HCT116 (cell line): ENCODE results near the gene GGA1.

ENCODE experiments used
- CEBPB ChIP-seq: IDR thresholded peaks from 2 replicates; pipeline ENCODE4 v1.6.1; 2012; ENCODE audit warnings: low read depth
- CTCF ChIP-seq, 3 experiments: fragments of 200-600 bp in 1 of 3; sonication (generic) in 1 of 3; IDR thresholded peaks in 2 of 3; conservative IDR thresholded peaks in 1 of 3; 2 replicates each; pipeline ENCODE4 v1.5.1; 2012 to 2017; ENCODE audit warnings: low read depth in 2 of 3, low read length in 2 of 3, antibody characterized with exemption in 1 of 3, borderline replicate concordance in 1 of 3, control low read depth in 1 of 3, mild to moderate bottlenecking in 1 of 3, mixed read lengths in 1 of 3, mixed run types in 1 of 3, moderate library complexity in 1 of 3; ENCODE audit not compliant: insufficient read depth in 1 of 3
- EZH2 ChIP-seq: fragments of 200-600 bp; sonication (generic); IDR thresholded peaks from 2 replicates; pipeline ENCODE4 v1.6.1; 2017; ENCODE audit warnings: antibody characterized with exemption, mixed run types
- EZH2phosphoT487 ChIP-seq: fragments of 200-600 bp; IDR thresholded peaks from 2 replicates; pipeline ENCODE4 v1.6.1; 2018; ENCODE audit warnings: antibody characterized with exemption, borderline replicate concordance
- JUND ChIP-seq: IDR thresholded peaks from 2 replicates; pipeline ENCODE4 v1.6.1; 2012
- POLR2A ChIP-seq: IDR thresholded peaks from 2 replicates; pipeline ENCODE4 v1.7.0; 2011; ENCODE audit warnings: borderline replicate concordance; ENCODE audit not compliant: insufficient read depth, insufficient read length; ENCODE audit errors: extremely low read depth
- RAD21 ChIP-seq: IDR thresholded peaks from 2 replicates; pipeline ENCODE4 v1.6.1; 2012; ENCODE audit warnings: low read depth, mild to moderate bottlenecking
- SRF ChIP-seq: IDR thresholded peaks from 2 replicates; pipeline ENCODE4 v1.6.1; 2012; ENCODE audit warnings: low read depth
- TCF7L2 ChIP-seq: IDR thresholded peaks from 2 replicates; pipeline ENCODE4 v1.7.0; 2011; ENCODE audit warnings: borderline replicate concordance, inconsistent platforms; ENCODE audit not compliant: insufficient read depth, insufficient read length; ENCODE audit errors: extremely low read depth
- TF ChIP-seq, protein P1 (sequence below): IDR thresholded peaks from 2 replicates; pipeline ENCODE4 v1.6.1; 2012
- TF ChIP-seq, protein P2 (sequence below): IDR thresholded peaks from 2 replicates; pipeline ENCODE4 v1.6.1; 2012; ENCODE audit warnings: low read depth

GRCh38 chr22:37672920-37673455 lies 64.4 kb downstream of the GGA1 start:
- TF ChIP-seq CTCF (IDR thresholded peaks at IDR 0.05 in 2 of 3, conservative IDR thresholded peaks at IDR 0.05 in 1 of 3; ENCODE audit: borderline replicate concordance in 1 of 3, insufficient read depth in 1 of 3, low read depth in 2 of 3, low read length in 2 of 3) (no peak), TCF7L2 (no peak), EZH2 (no peak), RAD21 (no peak), SRF (no peak), POLR2A (no peak), JUND (no peak), CEBPB (no peak), EZH2phosphoT487 (no peak)
- TF ChIP-seq, protein P1, sequence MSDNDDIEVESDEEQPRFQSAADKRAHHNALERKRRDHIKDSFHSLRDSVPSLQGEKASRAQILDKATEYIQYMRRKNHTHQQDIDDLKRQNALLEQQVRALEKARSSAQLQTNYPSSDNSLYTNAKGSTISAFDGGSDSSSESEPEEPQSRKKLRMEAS: no peak
- TF ChIP-seq, protein P2, sequence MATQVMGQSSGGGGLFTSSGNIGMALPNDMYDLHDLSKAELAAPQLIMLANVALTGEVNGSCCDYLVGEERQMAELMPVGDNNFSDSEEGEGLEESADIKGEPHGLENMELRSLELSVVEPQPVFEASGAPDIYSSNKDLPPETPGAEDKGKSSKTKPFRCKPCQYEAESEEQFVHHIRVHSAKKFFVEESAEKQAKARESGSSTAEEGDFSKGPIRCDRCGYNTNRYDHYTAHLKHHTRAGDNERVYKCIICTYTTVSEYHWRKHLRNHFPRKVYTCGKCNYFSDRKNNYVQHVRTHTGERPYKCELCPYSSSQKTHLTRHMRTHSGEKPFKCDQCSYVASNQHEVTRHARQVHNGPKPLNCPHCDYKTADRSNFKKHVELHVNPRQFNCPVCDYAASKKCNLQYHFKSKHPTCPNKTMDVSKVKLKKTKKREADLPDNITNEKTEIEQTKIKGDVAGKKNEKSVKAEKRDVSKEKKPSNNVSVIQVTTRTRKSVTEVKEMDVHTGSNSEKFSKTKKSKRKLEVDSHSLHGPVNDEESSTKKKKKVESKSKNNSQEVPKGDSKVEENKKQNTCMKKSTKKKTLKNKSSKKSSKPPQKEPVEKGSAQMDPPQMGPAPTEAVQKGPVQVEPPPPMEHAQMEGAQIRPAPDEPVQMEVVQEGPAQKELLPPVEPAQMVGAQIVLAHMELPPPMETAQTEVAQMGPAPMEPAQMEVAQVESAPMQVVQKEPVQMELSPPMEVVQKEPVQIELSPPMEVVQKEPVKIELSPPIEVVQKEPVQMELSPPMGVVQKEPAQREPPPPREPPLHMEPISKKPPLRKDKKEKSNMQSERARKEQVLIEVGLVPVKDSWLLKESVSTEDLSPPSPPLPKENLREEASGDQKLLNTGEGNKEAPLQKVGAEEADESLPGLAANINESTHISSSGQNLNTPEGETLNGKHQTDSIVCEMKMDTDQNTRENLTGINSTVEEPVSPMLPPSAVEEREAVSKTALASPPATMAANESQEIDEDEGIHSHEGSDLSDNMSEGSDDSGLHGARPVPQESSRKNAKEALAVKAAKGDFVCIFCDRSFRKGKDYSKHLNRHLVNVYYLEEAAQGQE: no peak
